ENCODE results near the gene MRPL55. TPM values are rescaled to one million over a fixed set of nuclear protein-coding genes. Genes with fewer than 3 reads are reported as not detected.
A peak's percentile ranks its signal among the peaks of the same experiment; 100 is the strongest.

The MRPL55 gene
- 10 to 100 TPM; 30.3 to 54.2 (median 38.9) TPM for polyA plus RNA-seq (ENCODE audit: insufficient read depth in 1 of 5, insufficient read length in 5 of 5, low replicate concordance in 1 of 5)
- long read RNA-seq, donor 1, transcript MRPL55-204 (4 exons, 661 nt): minor isoform, 6 of 42 reads
- long read RNA-seq, donor 1, transcript MRPL55-203 (5 exons, 744 nt): major isoform, 13 of 42 reads
- long read RNA-seq, donor 1, transcript MRPL55-225 (2 exons, 848 nt): minor isoform, 7 of 42 reads
- long read RNA-seq, donor 1, transcript MRPL55-201 (5 exons, 632 nt): minor isoform, 7 of 42 reads
- long read RNA-seq, donor 1, partial matches to known transcripts: 0 of 42 reads
- long read RNA-seq, donor 1, other reads (novel, unspliced or antisense): 0 of 42 reads
- long read RNA-seq, donor 2, transcript MRPL55-225 (2 exons, 848 nt): minor isoform, 5 of 25 reads
- long read RNA-seq, donor 2, transcript MRPL55-209 (3 exons, 1,212 nt): major isoform, 8 of 25 reads
- long read RNA-seq, donor 2, partial matches to known transcripts: 0 of 25 reads
- long read RNA-seq, donor 2, other reads (novel, unspliced or antisense): 0 of 25 reads
- long read RNA-seq, donor 3, transcript MRPL55-225 (2 exons, 848 nt): minor isoform, 8 of 37 reads
- long read RNA-seq, donor 3, transcript MRPL55-203 (5 exons, 744 nt): minor isoform, 6 of 37 reads
- long read RNA-seq, donor 3, transcript MRPL55-204 (4 exons, 661 nt): major isoform, 10 of 37 reads
- long read RNA-seq, donor 3, partial matches to known transcripts: 0 of 37 reads
- long read RNA-seq, donor 3, other reads (novel, unspliced or antisense): 5 of 37 reads
- long read RNA-seq, donor 4, transcript MRPL55-209 (3 exons, 1,212 nt): major isoform, 5 of 17 reads
- long read RNA-seq, donor 4, transcript MRPL55-225 (2 exons, 848 nt): major isoform, 5 of 17 reads
- long read RNA-seq, donor 4, partial matches to known transcripts: 0 of 17 reads
- long read RNA-seq, donor 4, other reads (novel, unspliced or antisense): 0 of 17 reads
- long read RNA-seq, donor 5, transcript MRPL55-203 (5 exons, 744 nt): minor isoform, 12 of 56 reads
- long read RNA-seq, donor 5, transcript MRPL55-204 (4 exons, 661 nt): major isoform, 13 of 56 reads
- long read RNA-seq, donor 5, transcript MRPL55-225 (2 exons, 848 nt): minor isoform, 8 of 56 reads
- long read RNA-seq, donor 5, partial matches to known transcripts: 5 of 56 reads
- long read RNA-seq, donor 5, other reads (novel, unspliced or antisense): 0 of 56 reads
- long read RNA-seq, donor 6, transcript MRPL55-203 (5 exons, 744 nt): minor isoform, 5 of 38 reads
- long read RNA-seq, donor 6, transcript MRPL55-209 (3 exons, 1,212 nt): minor isoform, 5 of 38 reads
- long read RNA-seq, donor 6, transcript MRPL55-217 (4 exons, 565 nt): minor isoform, 7 of 38 reads
- long read RNA-seq, donor 6, transcript MRPL55-204 (4 exons, 661 nt): major isoform, 12 of 38 reads
- long read RNA-seq, donor 6, partial matches to known transcripts: 0 of 38 reads
- long read RNA-seq, donor 6, other reads (novel, unspliced or antisense): 0 of 38 reads
- long read RNA-seq, donor 7, transcript MRPL55-225 (2 exons, 848 nt): minor isoform, 7 of 26 reads
- long read RNA-seq, donor 7, transcript MRPL55-209 (3 exons, 1,212 nt): major isoform, 8 of 26 reads
- long read RNA-seq, donor 7, transcript MRPL55-204 (4 exons, 661 nt): minor isoform, 5 of 26 reads
- long read RNA-seq, donor 7, partial matches to known transcripts: 0 of 26 reads
- long read RNA-seq, donor 7, other reads (novel, unspliced or antisense): 0 of 26 reads
- long read RNA-seq, donor 8, partial matches to known transcripts: 0 of 9 reads
- long read RNA-seq, donor 8, other reads (novel, unspliced or antisense): 0 of 9 reads

DNA sequence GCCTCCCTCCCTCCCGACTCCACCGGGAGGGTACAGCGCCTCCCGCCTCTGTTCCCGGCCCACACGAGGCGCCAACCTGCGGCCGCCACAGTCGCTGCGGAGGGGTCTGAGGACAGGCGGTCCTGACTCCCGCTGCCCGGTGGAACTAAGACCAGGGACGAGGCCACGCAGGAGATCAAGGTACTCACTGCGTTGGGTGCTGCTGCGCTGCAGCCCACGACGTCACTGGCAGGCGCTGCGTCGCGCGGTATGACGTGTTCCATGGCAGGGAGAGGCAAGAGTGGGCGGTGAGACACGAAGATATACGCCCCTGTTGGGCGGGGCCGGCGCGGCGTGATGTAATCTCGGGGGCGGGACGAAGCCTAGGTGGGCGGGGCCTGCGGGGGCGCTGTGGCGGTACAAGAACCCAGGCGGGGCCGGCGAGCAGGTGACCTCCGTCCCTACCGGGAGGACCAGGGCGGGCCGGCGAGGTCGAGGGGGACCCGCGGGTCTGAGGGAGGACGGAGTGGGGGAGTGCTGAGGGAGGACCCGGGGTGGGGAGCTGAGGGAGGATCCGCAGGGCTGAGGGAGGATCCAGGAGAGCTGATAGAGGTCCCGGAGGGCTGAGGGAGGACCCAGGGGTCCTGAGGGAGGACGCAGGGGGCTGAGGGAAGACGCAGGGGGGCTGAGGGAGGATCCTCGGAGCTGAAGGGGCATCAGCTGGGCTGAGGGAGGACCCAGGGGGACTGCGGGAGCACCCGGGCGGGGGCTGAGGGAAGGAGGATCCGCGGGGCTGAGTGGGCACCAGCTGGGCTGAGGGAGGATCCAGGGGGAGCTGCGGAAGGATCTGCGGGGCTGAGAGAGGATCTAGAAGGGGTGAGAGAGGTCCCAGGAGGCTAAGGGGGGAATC is at the start of gene MRPL55:
Gene MRPL55, minus strand, starts transcription at position 227 of the 889 bp plus-strand sequence. CDS start 1,039 bp downstream, outside the sequence.
- DNase-seq: peak; percentile 97 to 98

DNA sequence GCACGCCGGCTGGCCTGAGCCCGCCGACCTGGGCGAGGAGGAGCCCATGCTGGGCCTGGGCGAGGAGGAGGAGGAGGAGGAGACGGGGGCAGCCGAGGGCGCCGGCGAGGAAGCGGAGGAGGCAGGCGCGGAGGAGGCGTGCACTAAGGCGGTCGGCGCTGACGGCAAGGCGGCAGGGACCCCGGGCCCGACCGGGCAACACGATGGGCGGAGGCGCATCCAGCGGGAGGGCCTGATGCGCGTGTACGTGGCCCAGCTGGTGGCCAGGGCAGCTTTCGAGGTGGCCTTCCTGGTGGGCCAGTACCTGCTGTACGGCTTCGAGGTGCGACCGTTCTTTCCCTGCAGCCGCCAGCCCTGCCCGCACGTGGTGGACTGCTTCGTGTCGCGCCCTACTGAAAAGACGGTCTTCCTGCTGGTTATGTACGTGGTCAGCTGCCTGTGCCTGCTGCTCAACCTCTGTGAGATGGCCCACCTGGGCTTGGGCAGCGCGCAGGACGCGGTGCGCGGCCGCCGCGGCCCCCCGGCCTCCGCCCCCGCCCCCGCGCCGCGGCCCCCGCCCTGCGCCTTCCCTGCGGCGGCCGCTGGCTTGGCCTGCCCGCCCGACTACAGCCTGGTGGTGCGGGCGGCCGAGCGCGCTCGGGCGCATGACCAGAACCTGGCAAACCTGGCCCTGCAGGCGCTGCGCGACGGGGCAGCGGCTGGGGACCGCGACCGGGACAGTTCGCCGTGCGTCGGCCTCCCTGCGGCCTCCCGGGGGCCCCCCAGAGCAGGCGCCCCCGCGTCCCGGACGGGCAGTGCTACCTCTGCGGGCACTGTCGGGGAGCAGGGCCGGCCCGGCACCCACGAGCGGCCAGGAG is 49.3 kb upstream of the MRPL55 start:
- DNase-seq: no peak

DNA sequence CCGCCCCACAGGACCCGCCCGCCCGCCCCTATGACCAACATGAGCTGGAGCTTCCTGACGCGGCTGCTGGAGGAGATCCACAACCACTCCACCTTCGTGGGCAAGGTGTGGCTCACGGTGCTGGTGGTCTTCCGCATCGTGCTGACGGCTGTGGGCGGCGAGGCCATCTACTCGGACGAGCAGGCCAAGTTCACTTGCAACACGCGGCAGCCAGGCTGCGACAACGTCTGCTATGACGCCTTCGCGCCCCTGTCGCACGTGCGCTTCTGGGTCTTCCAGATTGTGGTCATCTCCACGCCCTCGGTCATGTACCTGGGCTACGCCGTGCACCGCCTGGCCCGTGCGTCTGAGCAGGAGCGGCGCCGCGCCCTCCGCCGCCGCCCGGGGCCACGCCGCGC is 48.6 kb upstream of the MRPL55 start:
- no peak for DNase-seq

DNA sequence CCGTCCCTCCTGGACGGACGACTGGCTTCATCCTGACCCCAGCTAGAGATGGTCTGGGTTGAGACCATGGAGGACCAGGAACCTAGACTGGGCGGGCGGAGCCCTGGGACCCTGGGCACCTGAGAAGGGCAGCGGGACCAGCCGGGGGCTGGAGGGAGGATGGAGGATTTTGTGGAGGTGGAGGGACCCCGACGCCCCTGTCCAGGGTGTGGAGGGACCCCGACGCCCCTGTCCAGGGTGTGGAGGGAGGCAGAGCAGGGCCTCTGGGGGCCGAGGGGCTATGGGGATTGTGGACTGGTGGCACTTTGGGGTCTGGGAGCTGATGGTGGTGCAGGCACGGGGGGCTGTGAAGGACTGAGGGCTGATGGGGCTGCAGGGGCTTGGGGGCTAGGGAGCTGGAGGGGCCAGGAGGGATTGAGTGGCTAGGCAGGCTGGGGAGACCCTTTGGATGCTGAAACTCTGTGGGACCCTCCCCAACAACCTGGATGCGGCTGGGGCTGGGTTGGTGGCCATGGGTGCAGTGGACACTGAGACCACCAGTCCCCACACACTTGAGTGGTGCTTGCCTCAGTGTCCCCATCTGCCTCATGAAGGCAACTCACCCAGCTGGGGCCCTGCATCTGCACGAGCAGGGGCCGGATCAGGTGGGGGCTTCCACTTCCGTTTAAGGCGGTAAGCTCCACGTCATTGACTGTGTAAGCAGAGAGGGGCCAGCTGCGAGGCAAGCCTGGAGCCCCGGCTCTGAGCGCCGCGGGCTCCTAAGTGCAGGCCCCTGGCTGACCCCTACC is 48.0 kb upstream of the MRPL55 start:
- DNase-seq: no peak

DNA sequence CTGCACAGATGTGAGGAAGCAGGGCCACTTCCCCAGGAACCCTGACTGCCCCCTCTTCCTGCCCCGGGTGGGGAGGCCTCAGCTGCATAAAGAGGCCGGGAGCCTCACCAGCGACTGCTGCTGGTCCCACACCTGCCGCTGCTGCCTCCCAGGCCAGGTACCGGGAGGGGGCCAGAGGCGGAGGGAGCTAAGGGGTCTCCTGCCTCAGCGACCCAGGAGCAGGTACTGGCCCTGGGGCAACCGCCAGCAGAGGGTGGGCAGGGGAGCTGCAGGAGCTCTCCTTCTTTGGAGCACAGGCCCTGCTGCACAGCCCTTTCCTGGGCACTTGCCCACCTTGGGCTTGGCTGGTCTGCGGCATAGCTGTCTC is 47.4 kb upstream of the MRPL55 start:
- no peak for DNase-seq

DNA sequence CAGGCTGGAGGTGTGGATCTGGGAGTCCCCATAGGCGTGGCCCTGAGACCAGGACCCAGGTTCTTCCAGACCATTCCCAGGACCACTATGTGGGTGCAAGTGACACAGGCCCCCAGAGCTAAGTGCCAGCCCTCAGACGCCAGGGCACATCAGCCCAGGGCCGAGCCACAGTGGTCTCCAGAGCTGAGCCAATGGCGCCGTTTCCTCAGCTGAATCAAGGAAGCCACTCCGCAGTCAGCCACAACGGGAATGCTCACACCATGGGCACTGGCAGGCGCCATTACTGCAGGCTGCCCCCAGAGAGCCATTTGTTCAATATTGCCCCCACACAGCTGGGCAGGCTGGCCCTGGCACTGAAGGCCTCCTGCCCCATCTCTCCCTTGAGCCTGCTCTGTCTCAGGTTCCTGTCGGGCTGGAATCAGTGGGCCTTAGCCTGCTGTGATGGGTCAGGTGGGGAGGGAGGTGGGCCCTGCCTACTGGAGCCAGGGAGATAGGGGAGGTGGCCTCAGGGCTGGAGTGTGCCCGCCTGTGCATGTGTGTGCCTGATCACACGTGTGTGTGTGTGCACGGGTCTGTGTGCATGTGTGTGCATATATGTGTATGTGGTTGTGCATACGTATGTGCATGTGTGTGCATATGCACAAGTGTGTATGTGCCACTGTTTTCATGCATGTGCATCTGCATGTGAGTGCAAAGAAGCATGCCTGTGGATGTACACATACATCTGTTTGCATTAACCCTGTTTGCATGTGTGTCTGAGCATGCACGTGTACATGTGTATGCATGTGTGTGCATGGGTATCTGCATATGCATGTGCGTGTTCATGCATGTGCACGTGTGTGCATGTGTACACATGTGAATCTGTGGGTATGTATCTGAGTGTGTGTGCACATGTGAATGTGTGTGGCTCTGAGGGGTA is 46.8 kb upstream of the MRPL55 start:
- DNase-seq: no peak

DNA sequence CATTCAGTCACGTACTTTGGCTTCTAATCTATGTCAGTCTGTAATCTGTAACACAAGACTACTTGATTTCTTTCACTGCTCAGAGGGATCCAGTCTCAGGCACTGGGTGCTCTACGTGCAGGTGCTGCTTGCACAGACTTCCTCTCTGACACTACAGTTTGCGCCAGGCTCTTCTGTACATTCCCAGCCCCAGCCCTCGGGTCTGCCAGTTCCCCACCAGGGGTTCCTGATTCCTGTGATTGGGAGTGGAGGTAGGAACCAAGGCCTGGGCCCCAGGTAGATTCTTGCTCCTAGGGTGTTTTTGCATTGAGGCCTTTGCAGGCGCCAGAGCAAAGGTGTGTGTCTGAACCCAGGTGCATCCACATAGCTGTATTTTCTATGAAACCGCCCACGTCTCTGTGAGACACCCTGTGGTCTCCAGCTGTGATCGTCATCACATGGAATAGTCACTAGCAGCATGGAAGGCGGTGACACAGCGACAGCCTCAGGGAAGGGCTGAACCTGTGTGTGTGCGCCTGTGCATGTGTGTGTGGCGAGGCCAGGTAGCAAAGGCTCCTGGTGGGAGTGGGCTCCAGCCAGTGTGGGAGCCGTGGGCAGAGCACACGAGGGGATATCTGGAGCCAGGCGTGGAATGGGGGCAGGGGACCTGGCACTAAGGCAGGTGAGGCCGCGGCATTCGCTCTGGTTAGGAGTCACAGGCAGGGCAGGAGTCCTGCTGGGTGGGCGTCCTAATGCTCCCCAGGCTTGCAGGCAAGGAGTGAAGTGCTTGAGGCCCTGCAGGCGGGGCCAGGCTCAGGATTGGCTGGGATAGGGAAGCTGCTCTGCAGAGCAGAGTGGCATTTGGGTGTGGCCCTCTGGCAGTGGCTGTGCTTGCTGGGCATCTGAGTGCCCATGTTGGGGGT is 45.8 kb upstream of the MRPL55 start:
- DNase-seq: no peak

DNA sequence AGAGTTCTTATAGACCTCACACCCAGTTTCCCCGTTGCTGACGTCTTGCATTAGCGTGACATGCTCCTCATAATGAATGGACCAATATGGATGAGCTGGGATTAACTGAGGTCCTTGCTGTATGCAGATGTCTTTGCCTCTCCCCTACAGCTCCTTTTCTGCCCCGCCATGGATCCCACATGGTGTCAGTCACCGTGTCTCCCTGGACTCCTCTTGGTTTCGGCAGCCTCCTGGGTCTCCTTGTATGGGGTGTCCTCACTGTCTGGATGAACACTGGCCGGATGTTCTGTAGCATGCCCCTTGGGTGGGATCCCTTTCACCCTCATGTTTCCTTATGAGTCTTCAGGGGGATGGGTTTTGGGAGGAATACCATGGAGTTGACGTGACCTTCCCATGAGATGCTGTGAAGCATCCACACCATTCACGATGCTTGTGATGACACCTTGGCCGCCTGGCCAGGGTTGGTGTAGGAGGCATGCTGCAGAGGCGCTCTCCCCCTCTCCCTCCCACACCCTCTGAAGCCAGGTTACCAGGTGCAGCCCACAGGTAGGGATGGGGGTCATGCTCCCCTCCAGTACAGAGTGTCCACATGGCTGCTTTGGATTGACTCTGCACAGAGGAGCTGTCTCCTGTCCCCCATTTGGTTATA is 45.0 kb upstream of the MRPL55 start:
- no peak for DNase-seq

DNA sequence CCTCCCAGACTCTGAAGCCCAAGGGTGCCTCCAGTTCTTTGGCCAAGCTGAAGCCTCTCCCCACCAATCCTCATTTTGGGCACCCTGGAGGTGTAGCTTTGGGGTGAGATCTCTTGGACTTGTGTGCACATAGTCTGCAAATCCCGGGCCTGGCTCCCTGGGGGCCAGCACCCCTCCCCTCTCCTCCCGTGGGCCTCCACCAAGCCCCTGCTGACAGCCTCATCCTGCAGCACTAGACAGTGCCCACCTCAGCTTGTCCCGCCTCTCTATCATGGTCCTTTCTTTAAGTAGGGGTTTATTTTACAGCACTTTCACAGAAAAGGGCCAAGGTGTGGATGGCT is 43.8 kb upstream of the MRPL55 start:
- no peak for DNase-seq

DNA sequence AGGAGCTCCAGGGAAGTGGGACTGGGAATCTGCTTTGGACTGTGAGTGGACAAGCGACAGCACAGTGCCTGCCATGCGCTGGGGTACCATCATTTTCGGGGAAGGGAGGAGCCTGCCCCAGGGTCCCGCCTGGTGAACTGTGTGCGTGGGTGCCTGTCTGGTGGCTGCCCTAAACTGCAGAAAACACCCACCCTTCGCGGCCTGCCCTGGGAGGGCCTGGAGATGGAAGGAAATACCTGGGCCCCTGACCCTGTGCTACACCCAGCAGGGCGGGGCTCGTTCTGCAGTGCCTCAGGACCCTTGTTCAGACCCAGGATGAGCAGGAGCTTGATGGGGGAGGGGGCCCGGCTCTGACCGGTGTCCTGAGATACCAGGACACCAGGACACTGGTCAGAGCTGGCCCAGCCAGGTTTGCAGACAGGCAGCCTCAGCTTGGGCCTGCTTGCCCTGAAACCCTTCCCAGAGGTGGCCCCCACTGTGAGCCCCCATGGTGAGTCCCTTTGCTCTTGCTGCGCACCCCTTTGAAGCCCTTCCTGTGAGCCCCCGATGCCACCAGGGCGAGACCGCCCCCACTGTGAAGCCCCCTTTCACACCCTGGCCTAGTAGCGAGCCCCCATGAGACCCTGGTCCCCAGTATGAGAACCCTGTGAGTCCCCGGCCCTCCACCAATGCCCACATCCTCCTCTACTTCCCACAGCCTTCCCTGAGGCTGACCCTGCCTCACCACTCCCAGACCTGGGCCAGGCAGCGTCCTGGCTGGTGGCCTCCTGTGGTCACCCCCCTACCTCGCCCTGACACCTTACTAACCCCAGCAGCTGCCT is 43.2 kb upstream of the MRPL55 start:
- no peak for DNase-seq

DNA sequence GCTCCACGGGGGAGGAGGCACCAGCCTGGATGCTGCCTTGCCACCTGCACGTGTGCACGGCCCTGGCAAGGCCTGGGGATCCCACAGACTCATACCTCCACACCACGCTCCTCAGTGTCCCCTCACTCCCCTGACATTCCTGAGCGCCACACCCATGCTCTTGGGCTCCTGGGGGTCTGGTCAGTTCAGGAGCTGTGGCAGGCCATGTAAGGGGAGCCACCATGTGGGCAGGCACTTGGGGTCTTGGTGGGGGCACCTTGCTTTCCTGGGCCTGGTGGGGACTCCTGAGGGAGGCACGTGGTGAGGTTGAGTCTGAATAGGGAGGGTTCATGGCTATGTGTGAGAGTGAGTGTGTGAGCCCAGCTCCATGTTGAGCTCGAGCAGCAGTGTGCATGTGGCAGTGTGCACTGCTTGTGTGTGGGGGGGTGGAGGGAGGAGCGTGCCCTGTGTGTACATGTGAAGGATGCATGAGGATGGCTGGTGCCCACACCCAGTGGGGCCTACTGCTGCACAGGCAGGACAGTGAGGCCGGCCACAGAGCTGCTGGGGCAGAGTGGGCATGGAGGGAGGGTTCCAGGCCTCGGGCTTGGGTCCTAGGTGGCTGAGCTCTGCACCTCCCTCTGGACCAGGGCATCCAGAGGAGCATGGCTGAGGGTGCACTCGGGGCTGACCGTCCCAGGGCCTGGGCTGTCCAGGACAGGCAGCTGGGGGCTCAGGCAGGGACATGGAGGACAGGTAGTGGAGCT is 42.3 kb upstream of the MRPL55 start:
- DNase-seq: no peak

DNA sequence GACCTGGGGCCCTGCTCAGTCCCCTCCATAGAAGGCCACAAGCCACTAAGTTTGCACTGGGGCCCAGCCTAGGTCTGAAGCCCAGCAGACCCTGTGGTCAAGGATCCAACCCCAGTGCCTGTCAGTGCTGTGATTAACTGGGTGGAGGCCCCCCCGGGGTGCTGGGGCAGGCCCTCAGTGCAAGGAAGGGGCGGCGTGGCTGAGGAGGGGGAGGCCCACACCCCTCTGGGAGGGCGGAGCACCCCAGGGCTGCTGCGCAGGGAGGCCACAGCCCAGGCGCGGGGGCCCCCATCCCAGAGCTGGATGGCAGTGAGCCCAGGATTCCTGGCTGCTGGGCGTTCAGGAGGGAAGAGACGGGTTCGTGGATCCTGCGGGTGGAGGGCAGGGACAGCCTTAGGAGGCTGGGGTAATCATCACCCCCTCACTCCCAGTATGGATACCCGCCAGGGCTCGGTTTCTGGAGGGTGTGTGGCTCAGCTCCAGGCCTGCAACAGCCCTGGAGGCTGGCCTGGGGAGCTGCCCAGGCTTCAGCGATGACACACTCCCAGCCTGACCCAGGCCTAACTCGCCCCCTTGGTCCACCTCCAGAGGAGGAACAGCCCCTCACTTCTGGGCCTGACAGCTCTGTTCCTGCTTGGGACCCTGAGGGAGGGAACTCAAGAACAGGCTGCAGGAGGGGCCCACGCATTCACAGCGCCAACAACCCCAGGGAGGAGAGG is 41.5 kb upstream of the MRPL55 start:
- peak; percentile 86 to 87 for DNase-seq

DNA sequence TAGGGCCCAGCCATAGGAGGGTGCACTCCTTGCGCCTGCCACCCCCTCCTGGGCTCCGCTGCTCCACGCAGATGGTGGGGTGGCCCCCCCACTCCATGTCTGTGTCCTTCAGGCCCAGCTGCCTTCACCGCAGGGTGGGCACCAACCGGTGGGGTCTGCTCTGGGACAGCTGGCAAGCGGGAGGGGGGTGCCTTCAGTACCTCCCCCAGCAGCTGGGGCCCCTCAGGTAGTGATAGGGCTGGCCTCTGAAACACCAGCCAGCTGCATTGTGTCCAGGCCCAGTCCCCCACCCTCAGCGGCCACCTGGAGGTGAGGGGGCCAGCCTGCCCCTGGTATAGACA is 41.0 kb upstream of the MRPL55 start:
- DNase-seq: no peak
